ENCODE data around the gene CDK13. TPM values are rescaled to one million over a fixed set of nuclear protein-coding genes. Genes with fewer than 3 reads are reported as not detected.

CDK13 gene
- total and polyA plus RNA-seq, 9 of the 15 experiments (the other 6 are each of a cell fraction or from before 2014, with no cell fraction given): 9.8 to 46.1 (median 32.4) TPM

DNA sequence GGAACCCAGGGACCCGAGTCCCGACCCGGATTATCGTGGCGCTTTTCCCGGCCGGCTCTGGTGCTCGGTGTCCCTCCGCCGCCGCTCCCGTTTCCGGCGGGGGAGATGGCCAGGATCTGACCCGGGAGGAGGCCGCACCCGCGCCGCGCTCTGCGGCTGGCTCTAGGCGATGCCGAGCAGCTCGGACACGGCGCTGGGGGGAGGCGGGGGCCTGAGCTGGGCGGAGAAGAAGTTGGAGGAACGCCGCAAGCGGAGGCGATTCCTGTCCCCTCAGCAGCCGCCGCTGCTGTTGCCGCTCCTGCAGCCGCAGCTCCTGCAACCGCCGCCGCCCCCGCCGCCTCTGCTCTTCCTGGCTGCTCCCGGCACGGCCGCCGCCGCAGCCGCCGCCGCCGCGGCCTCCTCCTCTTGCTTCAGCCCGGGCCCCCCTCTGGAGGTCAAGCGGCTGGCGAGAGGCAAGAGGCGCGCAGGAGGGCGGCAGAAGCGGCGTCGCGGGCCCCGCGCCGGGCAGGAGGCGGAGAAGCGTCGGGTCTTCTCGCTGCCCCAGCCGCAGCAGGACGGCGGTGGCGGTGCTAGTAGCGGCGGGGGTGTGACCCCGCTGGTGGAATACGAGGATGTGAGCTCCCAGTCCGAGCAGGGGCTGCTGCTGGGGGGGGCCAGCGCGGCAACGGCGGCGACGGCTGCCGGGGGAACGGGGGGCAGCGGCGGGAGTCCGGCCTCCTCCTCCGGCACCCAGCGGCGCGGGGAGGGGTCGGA is 593 bp downstream of the CDK13 start (continued):
- peak; percentile 19 for TF ChIP-seq RBM22 (IDR thresholded peaks at IDR 0.05; ENCODE audit: low read depth, low read length, poor library complexity, severe bottlenecking)
- no peak for TF ChIP-seq HCFC1 (IDR thresholded peaks at IDR 0.05; ENCODE audit: low read depth, low read length)
- TF ChIP-seq TRIM24 (IDR thresholded peaks at IDR 0.05): no peak
- no peak for TF ChIP-seq KHSRP (IDR thresholded peaks at IDR 0.05)
- TF ChIP-seq, protein P1, sequence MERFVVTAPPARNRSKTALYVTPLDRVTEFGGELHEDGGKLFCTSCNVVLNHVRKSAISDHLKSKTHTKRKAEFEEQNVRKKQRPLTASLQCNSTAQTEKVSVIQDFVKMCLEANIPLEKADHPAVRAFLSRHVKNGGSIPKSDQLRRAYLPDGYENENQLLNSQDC (CRISPR knock-in tag; IDR thresholded peaks at IDR 0.05): no peak
- TF ChIP-seq RBM14 (IDR thresholded peaks at IDR 0.05; ENCODE audit: borderline replicate concordance, insufficient read depth, low read depth, low read length): 0 out of 2 replicates have a peak, but pooled peaks have one; percentile 26
- TF ChIP-seq, protein P2, sequence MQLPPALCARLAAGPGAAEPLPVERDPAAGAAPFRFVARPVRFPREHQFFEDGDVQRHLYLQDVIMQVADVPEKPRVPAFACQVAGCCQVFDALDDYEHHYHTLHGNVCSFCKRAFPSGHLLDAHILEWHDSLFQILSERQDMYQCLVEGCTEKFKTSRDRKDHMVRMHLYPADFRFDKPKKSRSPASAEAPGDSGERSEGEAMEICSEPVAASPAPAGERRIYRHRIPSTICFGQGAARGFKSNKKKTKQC (CRISPR knock-in tag; IDR thresholded peaks at IDR 0.05): peak; percentile 35; the same call in 1 of the 2 replicates
- no peak for TF ChIP-seq POLR2B (IDR thresholded peaks at IDR 0.05; ENCODE audit: low read depth, partially characterized antibody)
- no peak for TF ChIP-seq ZNF239 (CRISPR knock-in tag; IDR thresholded peaks at IDR 0.05)
- peak; percentile 38; the same call in 1 of the 2 replicates for TF ChIP-seq ZBTB7A (IDR thresholded peaks at IDR 0.05; ENCODE audit: borderline replicate concordance, control insufficient read depth, low read depth, low read length)
- no peak for TF ChIP-seq ZNF707 (CRISPR knock-in tag; conservative IDR thresholded peaks at IDR 0.05)
- TF ChIP-seq SIN3A (IDR thresholded peaks at IDR 0.05; ENCODE audit: borderline replicate concordance in 2 of 2, control insufficient read depth in 1 of 2, low read depth in 2 of 2, low read length in 2 of 2): peak; percentile 7 to 53; a peak in 1 of 4 replicates
- no peak for TF ChIP-seq NFXL1 (CRISPR knock-in tag; IDR thresholded peaks at IDR 0.05)
- TF ChIP-seq KDM5B (IDR thresholded peaks at IDR 0.05; ENCODE audit: insufficient replicate concordance, low read depth, low read length): peak; percentile 7
- TF ChIP-seq DPF2 (IDR thresholded peaks at IDR 0.05): 0 out of 2 replicates have a peak, but pooled peaks have one; percentile 6
- TF ChIP-seq ZFP36 (IDR thresholded peaks at IDR 0.05; ENCODE audit: low read depth, low read length, partially characterized antibody): no peak
- TF ChIP-seq COPS2 (conservative IDR thresholded peaks at IDR 0.05): no peak
- TF ChIP-seq FOXA3 (CRISPR knock-in tag; conservative IDR thresholded peaks at IDR 0.05 in 1 of 2, IDR thresholded peaks at IDR 0.05 in 1 of 2): no peak
- TF ChIP-seq ZNF146 (CRISPR knock-in tag; IDR thresholded peaks at IDR 0.05; ENCODE audit: unreplicated experiment): no peak
- peak; percentile 36; the same call in 1 of the 2 replicates for TF ChIP-seq ZNF583 (CRISPR knock-in tag; IDR thresholded peaks at IDR 0.05)
- peak; percentile 73 for TF ChIP-seq POLR2G (IDR thresholded peaks at IDR 0.05; ENCODE audit: low read depth, low read length)
- TF ChIP-seq, protein P3, sequence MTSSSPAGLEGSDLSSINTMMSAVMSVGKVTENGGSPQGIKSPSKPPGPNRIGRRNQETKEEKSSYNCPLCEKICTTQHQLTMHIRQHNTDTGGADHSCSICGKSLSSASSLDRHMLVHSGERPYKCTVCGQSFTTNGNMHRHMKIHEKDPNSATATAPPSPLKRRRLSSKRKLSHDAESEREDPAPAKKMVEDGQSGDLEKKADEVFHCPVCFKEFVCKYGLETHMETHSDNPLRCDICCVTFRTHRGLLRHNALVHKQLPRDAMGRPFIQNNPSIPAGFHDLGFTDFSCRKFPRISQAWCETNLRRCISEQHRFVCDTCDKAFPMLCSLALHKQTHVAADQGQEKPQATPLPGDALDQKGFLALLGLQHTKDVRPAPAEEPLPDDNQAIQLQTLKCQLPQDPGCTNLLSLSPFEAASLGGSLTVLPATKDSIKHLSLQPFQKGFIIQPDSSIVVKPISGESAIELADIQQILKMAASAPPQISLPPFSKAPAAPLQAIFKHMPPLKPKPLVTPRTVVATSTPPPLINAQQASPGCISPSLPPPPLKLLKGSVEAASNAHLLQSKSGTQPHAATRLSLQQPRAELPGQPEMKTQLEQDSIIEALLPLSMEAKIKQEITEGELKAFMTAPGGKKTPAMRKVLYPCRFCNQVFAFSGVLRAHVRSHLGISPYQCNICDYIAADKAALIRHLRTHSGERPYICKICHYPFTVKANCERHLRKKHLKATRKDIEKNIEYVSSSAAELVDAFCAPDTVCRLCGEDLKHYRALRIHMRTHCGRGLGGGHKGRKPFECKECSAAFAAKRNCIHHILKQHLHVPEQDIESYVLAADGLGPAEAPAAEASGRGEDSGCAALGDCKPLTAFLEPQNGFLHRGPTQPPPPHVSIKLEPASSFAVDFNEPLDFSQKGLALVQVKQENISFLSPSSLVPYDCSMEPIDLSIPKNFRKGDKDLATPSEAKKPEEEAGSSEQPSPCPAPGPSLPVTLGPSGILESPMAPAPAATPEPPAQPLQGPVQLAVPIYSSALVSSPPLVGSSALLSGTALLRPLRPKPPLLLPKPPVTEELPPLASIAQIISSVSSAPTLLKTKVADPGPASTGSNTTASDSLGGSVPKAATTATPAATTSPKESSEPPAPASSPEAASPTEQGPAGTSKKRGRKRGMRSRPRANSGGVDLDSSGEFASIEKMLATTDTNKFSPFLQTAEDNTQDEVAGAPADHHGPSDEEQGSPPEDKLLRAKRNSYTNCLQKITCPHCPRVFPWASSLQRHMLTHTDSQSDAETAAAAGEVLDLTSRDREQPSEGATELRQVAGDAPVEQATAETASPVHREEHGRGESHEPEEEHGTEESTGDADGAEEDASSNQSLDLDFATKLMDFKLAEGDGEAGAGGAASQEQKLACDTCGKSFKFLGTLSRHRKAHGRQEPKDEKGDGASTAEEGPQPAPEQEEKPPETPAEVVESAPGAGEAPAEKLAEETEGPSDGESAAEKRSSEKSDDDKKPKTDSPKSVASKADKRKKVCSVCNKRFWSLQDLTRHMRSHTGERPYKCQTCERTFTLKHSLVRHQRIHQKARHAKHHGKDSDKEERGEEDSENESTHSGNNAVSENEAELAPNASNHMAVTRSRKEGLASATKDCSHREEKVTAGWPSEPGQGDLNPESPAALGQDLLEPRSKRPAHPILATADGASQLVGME (CRISPR knock-in tag; IDR thresholded peaks at IDR 0.05): no peak
- no peak for TF ChIP-seq L3MBTL2 (IDR thresholded peaks at IDR 0.05)
